ENCODE results near the gene CYTL1. TPM values are rescaled to one million over a fixed set of nuclear protein-coding genes. Genes with fewer than 3 reads are reported as not detected.

CYTL1 gene
- polyA plus RNA-seq, 1 donor (not counting 4 experiments of a cell fraction or from before 2014, with no cell fraction given) = 0.30 TPM

GRCh38 chr4:5004496-5004895 lies 14.8 kb downstream of the CYTL1 start:
- no peak overlapping the region for H3K4me3 ChIP-seq (ENCODE audit: control insufficient read depth in 2 of 3, extremely low read depth in 1 of 3, insufficient read depth in 2 of 3, low read depth in 1 of 3, low read length in 3 of 3)
- no peaks in the 10 kb centered on the region for H3K9me1 ChIP-seq (ENCODE audit: control insufficient read depth, extremely low read depth, insufficient read depth, low read length)
- no peaks in the 10 kb centered on the region for H3K4me1 ChIP-seq (ENCODE audit: control insufficient read depth, extremely low read depth, insufficient read depth, low read length)
- H3K9ac ChIP-seq (ENCODE audit: control insufficient read depth, extremely low read depth, insufficient read depth, low read length) = no peak overlapping the region
- no peaks in the 10 kb centered on the region for H3K9me3 ChIP-seq (ENCODE audit: control insufficient read depth, low read depth, low read length)
- H3K4me2 ChIP-seq (ENCODE audit: control insufficient read depth, extremely low read depth, insufficient read depth, low read depth, low read length) = no peak overlapping the region
- FAIRE-seq (no peak), DNase-seq (ENCODE audit: low read depth, low spot score) (no peak)
- no peak overlapping the region for H3K27ac ChIP-seq (ENCODE audit: control insufficient read depth, insufficient read depth, low read length)
- no peak overlapping the region for H2AFZ ChIP-seq (ENCODE audit: control insufficient read depth, low read length)
- no peaks in the 10 kb centered on the region for H3K36me3 ChIP-seq (ENCODE audit: control insufficient read depth in 2 of 2, extremely low read depth in 1 of 2, insufficient read depth in 2 of 2, low read length in 2 of 2)
- peaks cover 10% of the 10 kb centered on the region for H3K27me3 ChIP-seq (ENCODE audit: control insufficient read depth, extremely low read depth, insufficient read depth, low read length)
- no peaks in the 10 kb centered on the region for H4K20me1 ChIP-seq (ENCODE audit: control insufficient read depth, extremely low read depth, insufficient read depth, low read length)
- H3K79me2 ChIP-seq (ENCODE audit: control insufficient read depth, insufficient read depth, low read length) = no peaks in the 10 kb centered on the region
- no peak for TF ChIP-seq EZH2 (IDR thresholded peaks at IDR 0.05; ENCODE audit: low read length)
- TF ChIP-seq, protein P1, sequence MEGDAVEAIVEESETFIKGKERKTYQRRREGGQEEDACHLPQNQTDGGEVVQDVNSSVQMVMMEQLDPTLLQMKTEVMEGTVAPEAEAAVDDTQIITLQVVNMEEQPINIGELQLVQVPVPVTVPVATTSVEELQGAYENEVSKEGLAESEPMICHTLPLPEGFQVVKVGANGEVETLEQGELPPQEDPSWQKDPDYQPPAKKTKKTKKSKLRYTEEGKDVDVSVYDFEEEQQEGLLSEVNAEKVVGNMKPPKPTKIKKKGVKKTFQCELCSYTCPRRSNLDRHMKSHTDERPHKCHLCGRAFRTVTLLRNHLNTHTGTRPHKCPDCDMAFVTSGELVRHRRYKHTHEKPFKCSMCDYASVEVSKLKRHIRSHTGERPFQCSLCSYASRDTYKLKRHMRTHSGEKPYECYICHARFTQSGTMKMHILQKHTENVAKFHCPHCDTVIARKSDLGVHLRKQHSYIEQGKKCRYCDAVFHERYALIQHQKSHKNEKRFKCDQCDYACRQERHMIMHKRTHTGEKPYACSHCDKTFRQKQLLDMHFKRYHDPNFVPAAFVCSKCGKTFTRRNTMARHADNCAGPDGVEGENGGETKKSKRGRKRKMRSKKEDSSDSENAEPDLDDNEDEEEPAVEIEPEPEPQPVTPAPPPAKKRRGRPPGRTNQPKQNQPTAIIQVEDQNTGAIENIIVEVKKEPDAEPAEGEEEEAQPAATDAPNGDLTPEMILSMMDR (optimal IDR thresholded peaks at IDR 0.05 in 1 of 3, IDR thresholded peaks at IDR 0.05 in 1 of 3, conservative IDR thresholded peaks at IDR 0.05 in 1 of 3; ENCODE audit: extremely low read depth in 1 of 3, insufficient read depth in 2 of 3, low read length in 3 of 3) = no peak
- dilution Hi-C loops (cut with MboI; ENCODE audit: extremely low pct_ligation_motif_present, low sequenced_read_pairs) = no loop called here

GRCh38 chr4:5003918-5004317 lies 15.3 kb downstream of the CYTL1 start:
- Histone ChIP-seq H3K4me3 (ENCODE audit: control insufficient read depth in 2 of 3, extremely low read depth in 1 of 3, insufficient read depth in 2 of 3, low read depth in 1 of 3, low read length in 3 of 3) (no peak overlapping the region), H2AFZ (ENCODE audit: control insufficient read depth, low read length) (no peak overlapping the region), H3K4me1 (ENCODE audit: control insufficient read depth, extremely low read depth, insufficient read depth, low read length) (no peaks in the 10 kb centered on the region), H3K9me3 (ENCODE audit: control insufficient read depth, low read depth, low read length) (no peaks in the 10 kb centered on the region), H3K79me2 (ENCODE audit: control insufficient read depth, insufficient read depth, low read length) (no peaks in the 10 kb centered on the region), H3K4me2 (ENCODE audit: control insufficient read depth, extremely low read depth, insufficient read depth, low read depth, low read length) (no peak overlapping the region), H3K9me1 (ENCODE audit: control insufficient read depth, extremely low read depth, insufficient read depth, low read length) (no peaks in the 10 kb centered on the region), H3K27me3 (ENCODE audit: control insufficient read depth, extremely low read depth, insufficient read depth, low read length) (peaks cover 10% of the 10 kb centered on the region), H4K20me1 (ENCODE audit: control insufficient read depth, extremely low read depth, insufficient read depth, low read length) (no peaks in the 10 kb centered on the region), H3K27ac (ENCODE audit: control insufficient read depth, insufficient read depth, low read length) (no peak overlapping the region), H3K36me3 (ENCODE audit: control insufficient read depth in 2 of 2, extremely low read depth in 1 of 2, insufficient read depth in 2 of 2, low read length in 2 of 2) (no peaks in the 10 kb centered on the region), H3K9ac (ENCODE audit: control insufficient read depth, extremely low read depth, insufficient read depth, low read length) (no peak overlapping the region)
- dilution Hi-C loops (cut with MboI; ENCODE audit: extremely low pct_ligation_motif_present, low sequenced_read_pairs) = no loop called here
- FAIRE-seq (no peak), DNase-seq (ENCODE audit: low read depth, low spot score) (no peak)
- no peak for TF ChIP-seq EZH2 (IDR thresholded peaks at IDR 0.05; ENCODE audit: low read length)
- TF ChIP-seq, protein P1 (optimal IDR thresholded peaks at IDR 0.05 in 1 of 3, IDR thresholded peaks at IDR 0.05 in 1 of 3, conservative IDR thresholded peaks at IDR 0.05 in 1 of 3; ENCODE audit: extremely low read depth in 1 of 3, insufficient read depth in 2 of 3, low read length in 3 of 3) = no peak
